ENCODE data around the gene ORC4.

The ORC4 gene

GRCh38 chr2:148020111-148021058 lies at the start of gene ORC4:
ORC4 (minus strand) TSS chr2:148020737; CDS start chr2:147975958, 44,779 bp downstream.
- peak; percentile 100 for DNase-seq

DNA sequence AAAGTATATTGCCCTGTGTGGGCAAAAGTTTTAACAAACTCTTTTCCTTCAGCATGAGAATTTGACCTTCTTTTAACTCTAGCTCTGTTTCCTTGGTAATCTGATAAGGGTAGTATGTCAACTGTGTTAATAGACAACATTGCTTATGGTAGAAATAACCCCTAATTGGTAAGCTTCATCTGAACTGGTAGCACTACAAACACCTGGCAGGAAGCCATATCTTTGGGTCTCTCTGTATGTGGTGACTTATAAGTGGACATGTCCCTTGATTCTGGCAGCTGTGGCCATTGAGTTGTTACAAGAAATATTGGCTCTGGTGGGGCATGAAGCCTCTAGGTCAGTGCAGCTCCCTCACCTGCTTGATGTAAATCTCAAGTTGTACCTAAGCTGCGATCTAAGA lies 47.3 kb upstream of the ORC4 start:
- no peak for DNase-seq

DNA sequence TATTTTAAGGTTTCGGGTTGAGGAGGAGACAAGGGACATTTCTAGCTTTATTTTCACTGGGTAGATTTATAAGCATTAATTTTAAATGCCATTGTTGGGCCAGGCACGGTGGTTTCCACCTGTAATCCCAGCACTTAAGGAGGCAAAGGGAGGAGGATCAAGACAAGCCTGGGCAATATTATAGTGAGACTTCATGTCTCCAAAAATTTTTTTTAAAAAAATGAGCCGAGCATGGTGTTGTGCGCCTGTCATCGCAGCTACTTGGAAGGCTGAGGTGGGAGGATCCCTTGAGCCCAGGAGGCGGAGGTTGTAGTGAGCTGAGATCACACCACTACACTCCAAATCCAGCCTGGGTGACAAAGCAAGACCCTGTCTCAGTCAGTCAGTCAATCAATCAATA lies 45.4 kb upstream of the ORC4 start:
- no peak for DNase-seq

DNA sequence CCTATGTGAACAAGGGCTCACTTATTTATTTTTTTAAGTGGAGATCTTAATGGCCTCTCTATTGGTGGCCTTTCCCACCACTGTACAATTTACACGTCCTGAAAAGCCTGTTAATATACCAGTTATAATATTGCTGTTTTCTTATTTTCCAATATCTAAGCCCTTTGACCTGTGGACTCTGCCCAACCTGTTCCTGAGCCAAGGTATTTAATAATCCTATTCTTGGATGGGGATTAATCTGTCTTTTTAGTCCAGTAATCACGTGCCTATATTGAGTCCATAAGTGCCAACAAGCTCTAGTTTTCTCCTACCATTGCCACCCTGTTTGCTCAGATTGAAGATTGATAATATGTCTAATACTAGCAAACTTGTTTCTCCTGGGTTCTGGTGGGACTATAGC lies 43.1 kb upstream of the ORC4 start:
- DNase-seq: no peak

DNA sequence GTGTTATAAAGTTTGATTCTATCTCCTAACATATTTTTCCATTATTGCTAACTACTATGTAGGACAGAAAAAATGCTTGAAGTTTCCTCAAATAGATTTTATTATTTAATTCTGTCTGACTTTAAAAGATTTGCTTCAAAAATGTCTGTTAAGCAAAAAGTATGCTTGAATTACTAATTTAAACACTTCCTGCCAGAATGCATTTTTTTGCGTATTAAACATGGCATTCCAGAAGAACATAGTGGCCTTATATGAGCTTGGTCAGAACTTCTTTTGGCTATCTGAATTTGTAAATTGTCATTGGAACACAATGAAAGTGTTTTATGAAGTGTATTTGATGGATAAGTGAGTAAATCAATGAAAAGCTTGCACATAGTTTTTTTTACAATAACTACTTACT lies 38.1 kb upstream of the ORC4 start:
- no peak for DNase-seq

GRCh38 chr2:148052687-148053086 lies 32.1 kb upstream of the ORC4 start:
- DNase-seq: no peak

GRCh38 chr2:148049284-148049683 lies 28.7 kb upstream of the ORC4 start:
- no peak for DNase-seq

GRCh38 chr2:148048475-148049221 lies 28.1 kb upstream of the ORC4 start:
- DNase-seq: no peak

- no peak for DNase-seq
Observed at GRCh38 chr2:148046802-148047201, 26.3 kb upstream of the ORC4 start.

DNA sequence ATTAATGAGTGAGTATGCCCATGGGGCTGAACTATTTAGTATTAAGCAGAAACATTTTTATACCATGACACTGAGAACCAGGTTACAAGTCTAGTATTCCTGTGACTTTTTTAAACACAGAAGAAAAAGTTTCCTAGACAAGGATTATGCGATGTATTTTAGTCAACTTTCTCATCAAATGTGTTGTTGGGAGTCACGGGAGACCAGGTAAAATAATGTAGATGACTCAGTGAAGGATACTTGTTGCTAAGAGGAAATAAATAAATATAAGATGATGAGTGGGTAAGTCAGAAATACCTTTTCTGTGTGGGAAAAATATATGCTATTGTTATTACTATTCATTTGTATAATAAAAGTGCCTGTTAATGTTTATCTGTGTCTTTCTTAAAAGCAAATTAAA lies 23.8 kb upstream of the ORC4 start:
- no peak for DNase-seq

- DNase-seq: no peak
Observed at GRCh38 chr2:148042219-148042618, 21.7 kb upstream of the ORC4 start.

DNA sequence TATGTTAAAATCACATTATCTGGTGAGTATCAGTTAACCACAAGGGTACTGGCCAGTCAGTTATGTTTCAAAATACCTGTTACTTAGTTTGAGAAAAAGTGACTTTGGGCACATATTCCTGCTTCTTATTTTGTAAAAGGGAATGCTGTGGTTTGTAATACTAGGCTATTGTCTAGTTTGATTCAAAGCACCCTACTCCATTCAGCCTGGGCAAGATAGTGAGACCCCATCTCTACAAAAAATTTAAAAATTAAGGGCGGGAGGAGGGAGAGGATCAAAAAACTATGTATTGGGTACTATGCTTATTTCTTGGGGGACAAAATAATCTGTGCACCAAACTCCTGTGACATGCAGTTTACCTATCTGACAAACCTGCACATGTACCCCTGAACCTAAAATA lies 19.2 kb upstream of the ORC4 start:
- DNase-seq: no peak

- no peak for DNase-seq
Observed at GRCh38 chr2:148032215-148032614, 11.7 kb upstream of the ORC4 start.

DNA sequence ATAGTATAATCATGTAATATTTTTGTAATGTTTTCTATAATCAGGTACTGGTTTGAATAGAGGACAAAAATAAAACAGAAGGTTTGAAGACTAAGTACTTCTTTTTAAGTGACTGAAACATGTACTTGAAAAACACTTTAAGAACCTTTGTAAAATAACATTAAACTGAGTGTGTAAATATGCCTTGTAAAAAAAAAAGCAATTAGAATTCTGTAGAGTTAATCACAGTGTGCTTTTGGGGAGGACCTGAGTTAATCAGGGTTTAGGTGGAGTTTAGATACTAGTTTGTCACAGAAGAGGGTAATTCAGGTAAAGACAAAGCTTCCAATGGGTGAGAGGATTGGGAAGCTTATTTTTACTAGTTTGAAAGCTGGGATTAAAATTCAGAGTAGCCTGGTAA lies 10.6 kb upstream of the ORC4 start:
- DNase-seq: no peak

- no peak for DNase-seq
Observed at GRCh38 chr2:148028781-148029180, 8.2 kb upstream of the ORC4 start.

- no peak for DNase-seq
Observed at GRCh38 chr2:148027822-148028221, 7.3 kb upstream of the ORC4 start.

- no peak for DNase-seq
Observed at GRCh38 chr2:148026573-148026972, 6.0 kb upstream of the ORC4 start.

DNA sequence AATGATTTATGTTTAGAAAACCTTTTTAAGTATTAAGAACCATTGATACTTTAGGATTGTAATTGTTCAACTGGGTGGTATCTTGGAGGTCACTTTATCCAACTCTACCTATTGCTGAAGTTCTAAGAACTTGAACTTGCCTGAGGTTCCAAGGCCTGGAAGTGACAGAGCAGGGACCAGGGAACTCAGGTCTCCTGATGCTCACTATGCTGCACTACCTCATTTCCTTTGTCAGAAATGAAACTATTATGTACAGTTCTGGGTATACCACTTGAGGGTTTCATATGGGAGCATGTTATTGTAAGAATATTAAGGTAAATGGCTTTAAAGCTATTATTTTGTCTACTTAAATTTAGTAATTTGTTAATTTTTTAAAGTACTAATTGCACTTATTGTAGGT lies 3.3 kb upstream of the ORC4 start:
- no peak for DNase-seq

DNA sequence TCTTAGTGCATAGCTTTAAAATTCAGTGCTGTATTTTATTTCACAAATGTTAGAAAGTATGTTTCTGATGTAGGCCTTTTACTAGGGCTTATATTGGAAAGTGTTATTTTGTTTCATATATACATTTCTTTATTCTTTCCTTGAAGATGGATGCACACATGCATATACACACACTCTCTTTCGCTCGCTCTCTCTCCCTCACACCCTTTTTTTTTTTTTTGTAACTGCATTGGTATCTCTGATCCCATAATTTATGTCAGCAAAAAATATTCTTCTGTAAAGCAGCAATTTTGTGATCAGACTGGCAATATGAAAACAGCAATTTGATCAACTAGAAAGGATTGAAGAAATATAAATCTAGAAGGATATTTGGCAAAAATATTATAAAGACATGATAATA lies 2.3 kb upstream of the ORC4 start:
- DNase-seq: no peak

- DNase-seq: no peak
Observed at GRCh38 chr2:148022351-148022750, 1.8 kb upstream of the ORC4 start.

DNA sequence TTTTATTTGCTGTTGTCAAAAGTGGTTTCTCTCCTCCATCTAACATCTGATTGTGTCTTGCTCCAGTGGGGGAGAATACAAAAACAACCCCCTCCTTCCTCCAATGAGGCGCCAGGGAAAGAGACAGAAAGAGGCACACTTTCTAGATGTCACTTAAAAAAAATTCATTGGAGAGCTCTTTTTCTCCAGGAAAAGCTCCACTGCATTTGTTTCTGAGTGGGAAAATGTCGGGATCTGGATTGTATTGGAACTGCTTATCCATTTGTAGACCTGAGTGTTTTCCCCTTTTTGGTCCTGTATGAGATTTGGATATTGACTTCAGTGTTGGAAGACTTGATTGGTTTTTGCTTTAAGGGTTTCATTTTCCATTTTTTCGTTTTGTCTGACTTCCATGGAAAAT lies 1.3 kb upstream of the ORC4 start:
- DNase-seq: no peak

DNA sequence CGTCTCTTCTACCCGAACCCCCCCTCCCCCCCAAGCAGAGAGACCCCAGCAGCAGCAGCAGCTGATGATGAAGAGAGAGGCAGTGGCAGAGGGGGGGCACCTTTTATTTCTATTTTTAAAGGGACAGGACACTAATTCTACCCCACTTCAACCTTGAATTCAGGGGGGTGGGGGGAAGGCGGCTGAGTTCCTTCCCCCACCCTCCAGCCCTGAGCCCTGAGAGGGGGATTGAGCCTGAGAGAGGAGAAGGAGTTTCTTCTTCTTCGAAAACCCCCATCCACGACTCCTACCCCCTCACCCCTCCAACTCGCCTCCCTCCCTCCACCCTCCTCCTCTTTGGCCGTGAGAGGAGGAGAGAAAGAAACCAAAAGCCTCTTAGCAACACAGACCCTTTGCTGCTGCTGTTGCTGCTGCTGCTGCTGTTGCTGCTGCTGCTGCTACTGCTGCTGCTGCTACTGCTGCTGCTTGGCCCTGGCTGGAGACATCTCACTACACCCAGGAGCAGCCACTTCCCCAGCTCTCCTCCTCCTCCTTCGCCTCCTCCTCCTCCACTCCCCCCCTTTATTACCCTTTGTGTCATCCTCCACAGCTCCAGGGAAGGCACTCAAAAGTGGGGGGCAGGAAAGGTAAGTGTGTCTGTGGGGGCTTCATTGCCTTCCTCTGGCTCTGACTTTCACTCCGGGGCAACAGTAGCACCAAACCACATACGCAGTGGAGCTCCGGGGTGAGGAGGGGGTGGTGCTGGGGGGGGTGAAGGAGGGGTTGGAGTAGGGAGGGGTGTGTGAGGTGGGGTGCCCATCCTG lies 723 bp upstream of the ORC4 start, which contains the start of gene MBD5:
Gene MBD5, plus strand, starts transcription at position 33 of the 803 bp plus-strand sequence.
- peak; percentile 88 for DNase-seq

DNA sequence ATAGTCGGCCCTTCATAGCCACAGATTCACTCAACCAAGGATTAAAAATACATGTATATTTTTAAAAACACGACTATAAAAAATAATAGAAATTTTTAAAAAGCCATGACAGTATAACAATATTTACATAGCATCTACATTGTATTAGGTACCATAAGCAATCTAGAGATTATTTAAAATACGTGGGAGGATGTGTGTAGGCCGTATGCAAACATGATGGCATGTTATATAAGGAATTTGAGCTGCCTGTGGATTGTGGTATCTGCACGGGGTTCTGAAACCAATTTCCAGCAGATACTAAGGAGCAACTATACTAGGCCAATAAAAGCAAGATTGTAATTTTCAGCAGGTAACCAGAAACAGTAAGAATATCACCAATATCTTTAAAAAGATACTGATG lies 5.9 kb downstream of the ORC4 start:
- no peak for DNase-seq

Data from midbrain (tissue), 1 donor.